ENCODE measurements around the gene ATXN2. TPM values are rescaled to one million over a fixed set of nuclear protein-coding genes. Genes with fewer than 3 reads are reported as not detected.
"Not testable (repeated sequence)": the region's sequence is repeated elsewhere in the genome, so short reads cannot be mapped to it uniquely, and the experiment has no call there.

ATXN2 gene
- total RNA-seq, 2 experiments from 2014 or later: 21.9 to 23.7 TPM

GRCh38 chr12:111586986-111587385, 12.1 kb downstream of the ATXN2 start:
- no peak for TF ChIP-seq CTCF (IDR thresholded peaks at IDR 0.05)
- CTCF ChIA-PET: no interaction called here
- DNase-seq (no peak), ATAC-seq (ENCODE audit: poor library complexity) (no peak)
- Mint-ChIP-seq H3K9me3 (no peaks in the 10 kb centered on the region), H3K4me3 (no peak overlapping the region), H3K27ac (no peak overlapping the region), H3K27me3 (no peaks in the 10 kb centered on the region), H3K36me3 (ENCODE audit: low read depth) (peaks cover under 1% of the 10 kb centered on the region), H3K4me1 (ENCODE audit: low read depth) (peaks cover 11% of the 10 kb centered on the region)
- Histone ChIP-seq H3K4me3 (ENCODE audit: low read length) (no peak overlapping the region), H3K27ac (ENCODE audit: low read depth in 1 of 2, low read length in 2 of 2) (no peak overlapping the region), H3K4me1 (ENCODE audit: insufficient read depth, low read length) (peaks cover 2% of the 10 kb centered on the region), H3K36me3 (ENCODE audit: insufficient read depth, low read length) (peaks cover 2% of the 10 kb centered on the region), H3K27me3 (ENCODE audit: control insufficient read depth in 1 of 2, insufficient read depth in 2 of 2, low read length in 2 of 2) (no peaks in the 10 kb centered on the region), H3K9me3 (ENCODE audit: control insufficient read depth in 1 of 2, insufficient read depth in 1 of 2, low read length in 2 of 2) (no peaks in the 10 kb centered on the region)
- POLR2A ChIA-PET: no interaction called here
- intact Hi-C loops (cut with DNase I, micrococcal nuclease): no loop called here

GRCh38 chr12:111585690-111586089, 13.4 kb downstream of the ATXN2 start:
- H3K36me3 Mint-ChIP-seq (ENCODE audit: low read depth): peaks cover 10% of the 10 kb centered on the region
- H3K27me3 Mint-ChIP-seq: no peaks in the 10 kb centered on the region
- peaks cover 19% of the 10 kb centered on the region for H3K4me1 Mint-ChIP-seq (ENCODE audit: low read depth)
- H3K27ac ChIP-seq (ENCODE audit: low read depth in 1 of 2, low read length in 2 of 2): no peak overlapping the region
- no peaks in the 10 kb centered on the region for H3K27me3 ChIP-seq (ENCODE audit: control insufficient read depth in 1 of 2, insufficient read depth in 2 of 2, low read length in 2 of 2)
- DNase-seq (peak in 1 of 14 experiments; percentile 14), ATAC-seq (ENCODE audit: poor library complexity) (no peak)
- intact Hi-C loops (cut with DNase I, micrococcal nuclease): no loop called here
- H3K4me1 ChIP-seq (ENCODE audit: insufficient read depth, low read length): peaks cover 2% of the 10 kb centered on the region
- no peak overlapping the region for H3K4me3 ChIP-seq (ENCODE audit: low read length)
- no peak overlapping the region for H3K27ac Mint-ChIP-seq
- H3K9me3 Mint-ChIP-seq: no peaks in the 10 kb centered on the region
- peaks cover 2% of the 10 kb centered on the region for H3K36me3 ChIP-seq (ENCODE audit: insufficient read depth, low read length)
- H3K9me3 ChIP-seq (ENCODE audit: control insufficient read depth in 1 of 2, insufficient read depth in 1 of 2, low read length in 2 of 2): no peaks in the 10 kb centered on the region
- no peak overlapping the region for H3K4me3 Mint-ChIP-seq
- TF ChIP-seq CTCF (IDR thresholded peaks at IDR 0.05): no peak
- POLR2A ChIA-PET: no interaction called here
- CTCF ChIA-PET: interaction anchor here (0.6 to 1.1 kb wide), 3 partner anchors 8 to 57 kb away, joined by 3 to 5 read pairs (median 4); no protein-coding TSS in a partner anchor

GRCh38 chr12:111584959-111585358, 14.2 kb downstream of the ATXN2 start:
- peaks cover 2% of the 10 kb centered on the region for H3K36me3 ChIP-seq (ENCODE audit: insufficient read depth, low read length)
- ChIA-PET POLR2A (no interaction called here), CTCF (interaction anchor here (1.0 to 1.1 kb wide), 2 partner anchors 9 to 56 kb away, joined by 3 to 5 read pairs; no protein-coding TSS in a partner anchor)
- DNase-seq (no peak), ATAC-seq (ENCODE audit: poor library complexity) (no peak)
- H3K27ac ChIP-seq (ENCODE audit: low read depth in 1 of 2, low read length in 2 of 2): no peak overlapping the region
- Mint-ChIP-seq H3K36me3 (ENCODE audit: low read depth) (peaks cover 10% of the 10 kb centered on the region), H3K9me3 (no peaks in the 10 kb centered on the region), H3K4me1 (ENCODE audit: low read depth) (peaks cover 15% of the 10 kb centered on the region), H3K27me3 (no peaks in the 10 kb centered on the region), H3K4me3 (no peak overlapping the region), H3K27ac (no peak overlapping the region)
- H3K9me3 ChIP-seq (ENCODE audit: control insufficient read depth in 1 of 2, insufficient read depth in 1 of 2, low read length in 2 of 2): no peaks in the 10 kb centered on the region
- intact Hi-C loops (cut with DNase I, micrococcal nuclease): no loop called here
- no peaks in the 10 kb centered on the region for H3K27me3 ChIP-seq (ENCODE audit: control insufficient read depth in 1 of 2, insufficient read depth in 2 of 2, low read length in 2 of 2)
- no peak for TF ChIP-seq CTCF (IDR thresholded peaks at IDR 0.05)
- no peak overlapping the region for H3K4me3 ChIP-seq (ENCODE audit: low read length)
- peaks cover 3% of the 10 kb centered on the region for H3K4me1 ChIP-seq (ENCODE audit: insufficient read depth, low read length)

GRCh38 chr12:111583506-111583905, 15.6 kb downstream of the ATXN2 start:
- POLR2A ChIA-PET; H3K9me3 Mint-ChIP-seq; H3K27ac ChIP-seq (ENCODE audit: low read depth in 1 of 2, low read length in 2 of 2); intact Hi-C loops (cut with DNase I, micrococcal nuclease); H3K27me3 Mint-ChIP-seq; H3K4me1 ChIP-seq (ENCODE audit: insufficient read depth, low read length); ATAC-seq (ENCODE audit: poor library complexity); H3K36me3 ChIP-seq (ENCODE audit: insufficient read depth, low read length); H3K27me3 ChIP-seq (ENCODE audit: control insufficient read depth in 1 of 2, insufficient read depth in 2 of 2, low read length in 2 of 2); DNase-seq; H3K9me3 ChIP-seq (ENCODE audit: control insufficient read depth in 1 of 2, insufficient read depth in 1 of 2, low read length in 2 of 2); H3K4me3 ChIP-seq (ENCODE audit: low read length); H3K4me1 Mint-ChIP-seq (ENCODE audit: low read depth); H3K4me3 Mint-ChIP-seq; H3K27ac Mint-ChIP-seq: not testable (repeated sequence)
- H3K36me3 Mint-ChIP-seq (ENCODE audit: low read depth): peaks cover 11% of the 10 kb centered on the region
- CTCF ChIA-PET: interaction anchor here (1.1 kb wide), 1 partner anchor 186 kb away, joined by 4 read pairs; no protein-coding TSS in a partner anchor

All from CD4-positive, alpha-beta T cell (primary cell).